GM06990 (cell line): ENCODE measurements around the gene ZNF345.
A peak's percentile ranks its signal among the peaks of the same experiment; 100 is the strongest.

Experiments used
- DNase-seq: peaks from one replicate; pipeline ENCODE4 v3.0.0-alpha.2; 2011; ENCODE audit not compliant: insufficient read length; ENCODE audit errors: extremely low read depth
- H3K27me3 ChIP-seq: replicated peaks from 2 replicates; pipeline ENCODE4 v1.6.0; 2011; ENCODE audit warnings: low read length; ENCODE audit not compliant: control insufficient read depth, insufficient read depth
- H3K36me3 ChIP-seq: 2 replicates; pipeline ENCODE4 v1.5.1; 2011; ENCODE audit warnings: low read length; ENCODE audit not compliant: control insufficient read depth, insufficient read depth
- H3K4me3 ChIP-seq: replicated peaks from 2 replicates; pipeline ENCODE4 v1.5.1; 2011; ENCODE audit warnings: low read depth, mild to moderate bottlenecking, control low read depth, low read length
- TF ChIP-seq, protein P1 (sequence below): IDR thresholded peaks from 2 replicates; pipeline ENCODE4 v1.5.1; 2011; ENCODE audit warnings: low read length, control low read depth, mild to moderate bottlenecking, inconsistent platforms; ENCODE audit not compliant: insufficient read depth, poor library complexity, severe bottlenecking

ZNF345 gene

DNA sequence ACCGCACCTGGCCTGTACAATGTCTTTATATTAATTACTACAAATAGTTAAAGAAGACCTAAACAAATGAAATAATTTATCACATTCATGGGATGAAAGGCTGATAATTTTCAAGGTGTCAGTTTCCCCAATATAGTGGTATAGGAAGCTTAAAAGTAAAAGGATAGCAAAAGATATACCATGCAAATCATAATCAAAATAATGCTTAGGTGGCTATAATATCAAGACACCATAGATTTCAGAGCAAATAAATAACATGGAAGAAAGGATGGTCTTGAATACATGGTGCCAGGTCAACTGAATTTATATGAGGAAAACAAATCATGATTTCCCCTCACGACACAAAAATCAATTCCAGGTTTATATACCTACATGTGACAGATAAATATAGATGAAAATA lies 17.2 kb upstream of the ZNF345 start:
- TF ChIP-seq, protein P1, sequence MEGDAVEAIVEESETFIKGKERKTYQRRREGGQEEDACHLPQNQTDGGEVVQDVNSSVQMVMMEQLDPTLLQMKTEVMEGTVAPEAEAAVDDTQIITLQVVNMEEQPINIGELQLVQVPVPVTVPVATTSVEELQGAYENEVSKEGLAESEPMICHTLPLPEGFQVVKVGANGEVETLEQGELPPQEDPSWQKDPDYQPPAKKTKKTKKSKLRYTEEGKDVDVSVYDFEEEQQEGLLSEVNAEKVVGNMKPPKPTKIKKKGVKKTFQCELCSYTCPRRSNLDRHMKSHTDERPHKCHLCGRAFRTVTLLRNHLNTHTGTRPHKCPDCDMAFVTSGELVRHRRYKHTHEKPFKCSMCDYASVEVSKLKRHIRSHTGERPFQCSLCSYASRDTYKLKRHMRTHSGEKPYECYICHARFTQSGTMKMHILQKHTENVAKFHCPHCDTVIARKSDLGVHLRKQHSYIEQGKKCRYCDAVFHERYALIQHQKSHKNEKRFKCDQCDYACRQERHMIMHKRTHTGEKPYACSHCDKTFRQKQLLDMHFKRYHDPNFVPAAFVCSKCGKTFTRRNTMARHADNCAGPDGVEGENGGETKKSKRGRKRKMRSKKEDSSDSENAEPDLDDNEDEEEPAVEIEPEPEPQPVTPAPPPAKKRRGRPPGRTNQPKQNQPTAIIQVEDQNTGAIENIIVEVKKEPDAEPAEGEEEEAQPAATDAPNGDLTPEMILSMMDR, result no peak
- Histone ChIP-seq H3K27me3 (no peaks in the 10 kb centered on the region), H3K36me3 (peaks cover 1% of the 10 kb centered on the region; the same call in 1 of the 2 replicates)

GRCh38 chr19:36837176-36837905 lies 13.3 kb upstream of the ZNF345 start:
- TF ChIP-seq, protein P1, result no peak
- Histone ChIP-seq H3K36me3 (peaks cover 3% of the 10 kb centered on the region), H3K27me3 (no peaks in the 10 kb centered on the region), H3K4me3 (peak overlapping the region; percentile 86)
- no peak for DNase-seq

More for the DNA sequence above, 17.2 kb upstream of the ZNF345 start:
- DNase-seq, result no peak
- H3K4me3 ChIP-seq, result no peak overlapping the region

DNA sequence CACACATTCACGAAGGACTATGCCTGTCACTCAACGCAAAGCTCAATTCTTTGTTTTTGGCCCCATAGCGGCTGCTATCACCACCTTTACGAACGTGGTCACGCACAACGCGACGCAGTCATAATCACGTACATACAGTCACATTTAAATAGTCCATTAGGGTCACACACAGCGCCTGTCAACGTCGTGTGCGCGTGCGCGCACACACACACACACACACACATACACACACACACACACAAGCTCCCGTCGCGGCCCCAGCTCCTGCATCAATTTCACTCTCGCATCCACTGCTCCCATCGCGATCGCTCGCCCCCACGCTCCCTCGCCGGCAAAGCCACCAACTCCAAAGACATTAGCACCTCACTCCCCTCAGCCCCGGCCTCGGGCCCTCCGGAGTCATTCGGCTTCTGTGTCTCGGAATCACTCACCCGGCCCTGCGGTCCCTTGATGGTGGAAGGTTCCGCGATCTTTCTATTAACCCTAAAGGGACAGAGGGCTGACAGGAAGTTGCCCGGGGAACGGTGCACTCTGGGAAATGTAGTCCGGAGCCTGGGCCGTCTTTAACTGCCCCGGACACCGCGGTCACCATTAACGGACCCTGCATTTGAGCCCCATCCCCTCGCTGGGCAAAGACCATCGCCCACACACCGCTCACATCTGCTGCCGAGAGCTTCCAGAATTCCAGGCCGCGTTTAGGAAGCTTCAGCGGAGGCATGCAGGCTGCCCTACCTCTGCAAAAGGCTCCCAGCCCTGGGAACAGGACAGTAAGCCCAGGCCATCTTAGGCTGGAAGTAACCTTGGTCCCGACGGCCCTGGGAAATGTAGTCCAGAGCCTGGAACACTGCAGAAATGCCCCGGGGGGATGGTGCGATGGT lies 12.5 kb upstream of the ZNF345 start, which contains the start of gene ZNF790:
ZNF790 (minus strand) TSS at position 482 of the 878 bp plus-strand sequence. CDS start 12,768 bp downstream, outside the sequence.
- peak; percentile 91 for DNase-seq
- H3K36me3 ChIP-seq, result peaks cover 3% of the 10 kb centered on the region
- no peaks in the 10 kb centered on the region for H3K27me3 ChIP-seq
- TF ChIP-seq, protein P1, result no peak
- H3K4me3 ChIP-seq, result peak within 1 kb of the TSS; percentile 86

- DNase-seq, result no peak
- Histone ChIP-seq H3K36me3 (peaks cover 4% of the 10 kb centered on the region), H3K4me3 (peak overlapping the region; percentile 86), H3K27me3 (no peaks in the 10 kb centered on the region)
- TF ChIP-seq, protein P1, result no peak
Observed at GRCh38 chr19:36838784-36839324, 11.8 kb upstream of the ZNF345 start.

- TF ChIP-seq, protein P1, result no peak
- DNase-seq, result no peak
- H3K27me3 ChIP-seq, result no peaks in the 10 kb centered on the region
- no peak overlapping the region for H3K4me3 ChIP-seq
- peaks cover 4% of the 10 kb centered on the region for H3K36me3 ChIP-seq
Observed at GRCh38 chr19:36847968-36848367, 2.7 kb upstream of the ZNF345 start.
